T follicular helper cell (primary cell): Measurements from ENCODE around the gene HS3ST2.

ENCODE experiments used
- DNase-seq: peaks from one replicate; pipeline ENCODE4 v3.0.0-alpha.2; 2020; ENCODE audit warnings: low read depth
- total RNA-seq, 2 experiments: gene quantifications; one replicate each; lab custom pipeline; 2026; lab: John Stamatoyannopoulos, UW

The HS3ST2 gene
- 0 reads per million in 2 experiments for total RNA-seq

DNA sequence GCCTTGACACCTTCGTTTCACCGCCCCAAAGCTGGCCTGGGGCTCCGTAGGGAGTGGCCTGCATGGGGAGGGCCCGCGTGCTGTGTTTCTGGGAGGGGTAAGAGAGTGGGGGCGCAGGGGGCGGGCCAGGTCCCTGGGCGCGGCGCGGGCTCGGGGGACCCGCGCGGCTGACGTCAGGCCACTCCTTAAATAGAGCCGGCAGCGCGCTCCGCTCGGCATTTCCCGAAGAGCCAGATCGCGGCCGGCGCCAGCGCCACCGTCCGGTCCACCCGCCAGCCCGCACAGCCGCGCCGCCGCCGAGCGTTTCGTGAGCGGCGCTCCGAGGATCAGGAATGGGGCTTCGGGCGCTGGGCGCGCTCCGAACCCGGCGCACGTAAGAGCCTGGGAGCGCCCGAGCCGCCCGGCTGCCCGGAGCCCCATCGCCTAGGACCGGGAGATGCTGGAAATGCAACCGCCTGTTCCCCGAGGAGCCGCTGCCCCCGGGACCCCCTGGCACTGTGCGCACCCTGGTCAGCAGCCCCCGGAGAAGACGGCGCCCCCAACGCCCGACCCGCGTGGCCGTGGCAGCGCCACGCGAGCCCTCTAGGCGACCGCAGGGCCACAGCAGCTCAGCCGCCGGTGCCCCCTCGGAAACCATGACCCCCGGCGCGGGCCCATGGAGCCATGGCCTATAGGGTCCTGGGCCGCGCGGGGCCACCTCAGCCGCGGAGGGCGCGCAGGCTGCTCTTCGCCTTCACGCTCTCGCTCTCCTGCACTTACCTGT lies at the start of gene HS3ST2:
HS3ST2 (plus strand) TSS at position 215 of the 763 bp plus-strand sequence; CDS start at position 664, 449 bp downstream.
- DNase-seq = no peak

DNA sequence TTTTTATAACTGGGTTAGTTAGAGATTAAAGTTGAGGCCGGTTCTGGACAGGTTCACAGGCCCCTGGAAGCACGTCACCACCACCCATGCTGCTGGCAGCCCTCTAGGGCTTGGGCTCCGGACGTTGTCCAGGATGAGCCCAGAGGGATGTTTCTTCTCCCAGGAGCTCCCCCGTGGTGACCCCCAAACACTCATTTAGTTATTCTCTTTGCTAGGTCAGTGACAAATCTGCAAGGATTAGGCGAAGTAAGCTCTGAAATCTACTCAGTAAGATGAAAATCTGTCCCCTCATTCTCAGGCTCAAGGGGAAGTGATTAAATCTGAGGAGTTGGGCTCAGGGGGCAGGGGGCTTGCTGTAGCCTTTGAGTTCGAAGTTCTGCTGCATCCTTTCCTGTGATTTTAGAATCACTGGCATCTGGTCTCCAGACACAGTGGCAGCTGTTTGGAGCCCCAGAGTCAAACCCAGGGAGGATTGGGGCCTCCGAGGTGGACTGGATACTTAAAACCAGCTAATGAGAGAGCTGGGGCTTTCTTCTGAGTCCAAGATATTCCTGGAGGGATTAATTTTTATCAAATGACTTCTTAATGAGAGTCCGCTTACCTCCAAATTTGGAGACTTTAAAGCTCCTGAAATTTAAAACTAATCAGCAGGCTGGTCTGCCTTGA lies 49.2 kb upstream of the HS3ST2 start:
- no peak for DNase-seq

DNA sequence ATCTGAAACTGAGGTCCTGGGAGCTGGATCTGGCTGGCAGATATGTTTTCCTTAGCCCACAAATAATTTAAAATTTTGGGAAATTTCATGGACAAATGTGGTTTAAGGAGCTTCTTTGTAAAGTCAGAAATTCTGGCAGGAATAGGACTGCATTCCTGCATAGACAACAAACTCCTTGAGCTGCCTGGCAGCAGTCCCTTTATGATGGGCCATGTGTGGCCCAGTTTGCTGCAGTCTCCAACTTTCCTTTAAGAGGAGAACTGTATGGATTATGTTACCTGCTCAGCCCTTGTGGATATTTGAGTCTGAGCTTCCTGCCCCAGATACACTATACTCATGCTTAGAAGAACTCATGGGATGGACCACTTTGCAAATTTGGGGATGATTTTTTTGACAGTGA lies 48.5 kb upstream of the HS3ST2 start:
- DNase-seq = no peak

DNA sequence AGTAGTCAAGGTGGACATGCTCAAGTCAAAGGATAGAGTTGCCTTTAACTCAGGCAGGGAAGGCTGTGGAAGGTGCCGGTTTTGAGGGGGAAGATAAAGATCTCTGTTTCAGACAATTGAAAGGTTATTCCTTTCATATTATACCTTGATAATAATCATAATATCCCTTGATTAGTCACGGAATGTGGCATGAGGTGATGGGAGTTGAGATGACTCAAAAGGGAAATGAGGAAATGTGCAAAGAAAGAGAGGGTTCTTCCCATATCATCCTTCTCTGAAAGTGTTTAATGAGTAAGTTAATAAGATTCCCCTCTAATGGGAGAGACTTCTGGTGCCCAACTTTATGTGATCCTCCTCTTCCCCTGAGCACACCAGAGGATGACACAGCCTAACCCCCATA lies 43.1 kb upstream of the HS3ST2 start:
- no peak for DNase-seq

DNA sequence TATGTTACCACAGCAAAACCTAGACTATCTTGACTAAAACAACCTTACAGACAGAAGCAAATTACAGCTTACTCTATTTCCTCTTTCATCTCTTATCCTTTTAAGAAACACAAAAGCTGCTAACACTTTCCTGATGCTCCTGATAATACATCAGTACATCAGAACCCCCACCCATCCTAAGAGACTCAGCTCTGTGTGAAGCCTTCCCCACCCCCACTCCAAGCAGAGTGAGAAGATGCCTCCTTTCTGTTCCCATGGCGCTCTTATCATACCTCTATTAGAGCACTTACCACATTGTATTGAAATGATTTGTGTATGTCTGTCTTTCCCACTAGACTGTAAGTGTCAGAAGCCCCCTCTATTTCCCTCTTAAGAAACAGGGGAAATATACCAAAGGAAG lies 42.4 kb upstream of the HS3ST2 start:
- no peak for DNase-seq

DNA sequence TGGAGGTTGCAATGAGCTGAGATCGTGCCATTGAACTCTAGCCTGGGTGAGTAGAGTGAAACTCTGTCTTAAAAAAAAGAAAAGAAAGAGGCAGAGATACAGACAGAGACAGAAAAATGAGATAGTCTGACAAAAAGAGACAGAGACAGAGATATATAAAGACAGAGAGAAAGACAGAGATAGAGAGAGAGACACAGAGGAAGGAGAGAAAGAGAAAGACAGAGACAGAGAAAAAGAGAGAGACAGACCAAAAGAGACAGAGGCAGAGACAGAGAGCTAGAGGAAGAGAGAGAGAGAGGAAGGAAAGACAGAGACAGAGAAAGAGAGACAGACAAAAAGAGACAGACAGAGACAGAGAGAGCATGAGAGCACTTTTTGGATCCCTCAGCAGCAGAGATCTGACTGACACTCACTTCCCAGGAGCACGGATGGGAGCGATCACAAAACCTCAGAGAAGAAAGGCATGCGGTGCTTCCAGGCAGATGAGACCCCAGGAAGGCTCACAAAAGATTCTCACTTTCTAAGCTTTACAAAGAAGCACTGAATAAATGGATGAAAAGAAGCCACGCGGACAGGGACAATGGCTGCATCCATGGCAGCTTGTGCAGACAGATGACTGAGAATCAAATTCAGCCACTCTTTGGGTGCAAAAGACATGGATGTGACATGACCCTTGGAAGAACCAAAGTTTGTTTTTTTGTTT lies 38.6 kb upstream of the HS3ST2 start:
- no peak for DNase-seq

DNA sequence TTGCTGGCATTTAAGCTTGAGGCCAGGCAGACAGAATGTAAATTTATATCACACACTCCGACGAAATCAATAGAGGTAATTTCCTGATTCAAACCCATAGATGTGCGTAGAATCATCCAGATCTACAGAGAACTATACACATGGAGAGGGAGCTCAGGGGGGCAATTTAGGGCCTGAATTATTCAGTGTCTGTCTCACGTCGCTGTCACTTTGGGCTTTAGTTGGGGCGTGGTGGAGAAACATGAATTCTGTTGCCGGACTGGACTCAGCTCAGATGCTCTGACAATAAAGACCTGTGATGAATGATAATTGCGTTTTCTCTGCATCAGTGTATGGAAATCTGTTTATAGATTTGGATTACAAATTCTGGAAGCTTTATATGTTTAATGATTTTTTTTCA lies 32.5 kb upstream of the HS3ST2 start:
- DNase-seq = no peak

DNA sequence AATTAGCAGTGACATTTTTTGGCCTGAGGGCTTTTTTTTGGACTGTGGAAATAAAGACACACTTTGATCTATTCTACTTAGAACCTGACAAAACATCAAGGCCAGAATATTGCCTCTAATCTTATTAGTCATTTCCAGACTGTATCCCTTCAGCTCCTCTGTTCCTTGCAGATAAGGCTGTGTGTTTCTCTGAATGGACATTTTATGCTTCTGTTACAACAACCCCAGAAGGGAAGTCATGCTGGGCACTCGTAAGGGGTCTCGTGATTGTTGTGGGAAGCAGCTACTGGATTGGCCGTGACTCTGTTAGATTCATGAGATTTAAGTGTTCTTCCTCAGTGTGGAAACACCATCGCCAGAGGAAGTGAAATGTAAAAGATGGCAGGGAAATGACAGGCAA lies 31.6 kb upstream of the HS3ST2 start:
- no peak for DNase-seq

DNA sequence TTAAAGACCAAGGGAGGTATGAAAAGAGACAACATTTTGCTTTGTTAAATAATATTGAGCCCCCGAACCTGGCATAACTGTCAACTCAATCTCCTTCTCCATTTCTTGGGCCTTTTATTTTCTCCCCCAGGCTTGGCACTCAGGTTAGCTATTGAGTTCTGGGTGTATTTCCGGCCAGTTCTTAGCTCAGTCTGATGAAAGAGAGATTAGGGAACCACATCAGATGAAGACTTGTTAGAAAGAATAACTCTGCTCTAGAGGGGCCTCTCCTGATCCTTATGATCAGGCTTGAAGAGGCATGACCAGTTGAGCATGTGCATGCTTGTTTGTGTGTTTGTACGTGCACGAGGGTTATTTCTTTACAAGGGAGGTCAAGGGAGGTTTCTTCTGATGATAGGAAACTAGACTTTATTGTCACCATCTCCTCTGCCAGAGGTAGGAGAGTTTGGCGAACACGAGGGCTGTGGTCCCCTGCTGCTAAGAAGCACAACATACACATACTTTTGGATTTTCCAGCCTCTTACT lies 29.2 kb upstream of the HS3ST2 start:
- no peak for DNase-seq

DNA sequence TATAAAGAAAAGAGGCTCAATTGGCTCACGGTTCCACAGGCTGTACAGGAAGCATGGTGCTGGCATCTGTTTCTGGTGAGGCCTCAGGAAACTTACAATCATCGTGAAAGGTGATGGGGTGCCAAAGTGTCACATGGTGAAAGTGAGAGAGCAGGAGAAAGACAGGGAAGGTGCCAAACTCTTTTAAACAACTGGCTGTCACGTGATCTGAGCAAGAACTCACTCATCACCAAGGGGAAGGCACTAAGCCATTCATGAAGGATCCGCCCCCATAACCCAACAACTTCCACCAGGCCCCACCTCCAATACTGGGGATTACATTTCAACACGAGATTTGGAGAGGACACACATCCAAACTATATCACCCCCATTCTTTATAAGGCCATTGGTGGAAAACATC lies 28.4 kb upstream of the HS3ST2 start:
- DNase-seq = no peak

DNA sequence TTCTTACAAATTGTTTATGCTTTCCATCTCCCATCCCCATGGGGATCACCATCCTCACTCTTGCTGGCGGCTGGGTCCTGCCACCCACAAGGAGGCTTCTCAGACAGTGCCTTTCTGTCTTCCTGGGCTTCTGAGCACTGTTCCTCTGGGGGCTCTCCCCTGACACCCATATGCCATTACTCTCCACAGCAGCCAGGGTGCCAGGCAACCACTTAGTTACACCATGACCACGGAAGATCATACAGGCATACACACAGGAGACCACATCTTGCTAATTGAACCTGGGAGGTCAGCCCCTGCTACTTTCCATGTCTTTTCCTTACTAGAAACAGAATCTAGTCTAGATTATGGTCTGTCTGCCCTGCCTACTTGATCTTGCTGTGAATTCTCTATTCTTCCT lies 27.7 kb upstream of the HS3ST2 start:
- DNase-seq = no peak

DNA sequence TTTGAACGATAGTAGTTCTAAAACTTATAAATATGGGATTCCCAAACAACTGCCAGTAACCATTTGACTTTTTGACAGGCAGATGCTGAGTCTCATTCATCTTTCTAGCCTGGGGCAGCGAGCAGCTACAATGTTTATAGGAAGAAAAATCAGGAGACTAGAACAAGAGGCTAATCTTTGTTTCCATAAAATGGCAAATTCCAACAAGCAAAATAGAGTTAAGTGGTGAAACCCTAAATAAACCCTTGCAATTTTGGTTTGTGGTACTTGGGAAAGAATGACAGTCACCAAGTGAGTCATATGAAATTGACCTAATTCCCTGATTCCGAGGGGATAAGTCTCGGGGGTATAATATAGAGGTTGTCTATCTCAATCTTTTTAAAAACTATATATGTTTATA lies 27.3 kb upstream of the HS3ST2 start:
- DNase-seq = no peak

DNA sequence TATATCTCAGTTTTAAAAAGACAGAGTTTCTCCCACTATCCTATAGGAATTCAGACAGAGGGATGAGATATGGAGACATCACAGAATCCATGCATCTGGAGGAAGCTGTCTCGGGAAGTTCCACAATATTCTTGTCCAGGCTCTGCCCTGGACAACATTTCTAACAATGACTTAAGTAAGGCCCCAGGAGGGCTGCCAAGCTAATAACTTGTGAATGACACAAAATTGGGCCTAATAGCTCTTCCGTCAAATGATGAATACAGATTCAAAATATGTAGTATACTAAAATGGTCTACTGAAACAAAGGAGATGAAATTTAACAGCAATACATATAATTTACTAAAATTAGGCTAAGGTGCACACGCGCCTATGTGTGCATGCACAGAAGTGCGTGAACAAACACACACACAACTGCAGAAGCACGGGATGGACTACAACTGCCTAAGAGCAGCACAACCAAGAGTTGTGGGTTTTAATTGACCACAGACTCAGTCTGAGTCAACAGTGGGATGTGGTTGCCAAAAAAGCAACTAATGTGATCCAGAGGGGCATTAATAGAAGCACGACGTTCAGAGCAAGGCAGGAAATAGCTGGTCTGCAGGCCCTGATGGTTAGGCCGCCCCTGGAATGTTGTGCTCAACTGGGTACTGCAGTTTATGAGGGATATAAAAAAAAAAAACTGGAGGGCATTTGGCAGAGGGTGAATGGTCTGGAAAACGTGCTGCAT lies 26.3 kb upstream of the HS3ST2 start:
- no peak for DNase-seq

DNA sequence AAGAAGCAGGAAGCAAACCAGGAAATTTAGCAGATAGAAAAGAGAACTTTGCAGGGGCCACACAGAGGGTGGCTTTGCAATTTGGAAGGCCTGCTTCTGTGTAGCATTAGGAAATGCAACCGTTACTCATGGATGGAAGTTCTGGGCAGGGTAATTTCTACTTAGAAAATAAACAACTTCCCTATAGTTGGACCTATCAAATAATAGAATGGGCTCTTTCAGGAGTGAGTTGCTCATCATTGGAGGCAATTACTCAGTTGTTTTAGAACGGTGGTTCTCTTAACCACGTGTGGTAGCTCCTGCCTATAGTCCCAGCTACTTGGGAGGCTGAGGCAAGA lies 25.8 kb upstream of the HS3ST2 start:
- DNase-seq = no peak

DNA sequence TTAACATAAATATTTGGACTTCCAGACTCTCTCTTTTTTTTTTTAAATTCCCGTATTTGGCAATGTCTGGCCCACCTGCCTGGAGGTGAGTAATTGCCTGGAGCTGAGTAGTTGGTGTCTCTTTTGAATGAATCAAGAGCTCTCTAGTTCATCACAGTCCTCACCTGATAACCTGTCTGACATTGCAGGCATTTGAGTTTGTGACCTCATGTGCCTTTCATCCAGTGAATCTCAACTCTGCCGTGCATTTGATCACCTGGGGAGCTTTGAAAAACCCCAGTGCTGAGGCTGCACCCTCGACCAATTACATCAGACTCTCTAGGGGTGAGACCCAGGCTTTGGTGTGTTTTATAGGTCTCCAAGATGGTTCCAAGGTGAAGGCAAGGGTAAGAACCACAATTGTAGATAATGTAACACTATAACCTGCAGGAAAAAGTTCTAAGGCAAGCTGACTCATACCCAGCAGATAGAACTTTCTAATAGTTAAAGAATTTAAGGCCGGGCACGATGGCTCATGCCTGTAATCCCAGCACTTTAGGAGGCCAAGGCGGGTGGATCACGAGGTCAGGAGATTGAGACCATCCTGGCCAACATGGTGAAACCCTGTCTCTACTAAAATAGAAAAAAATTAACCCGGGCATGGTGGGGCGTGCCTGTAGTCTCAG lies 24.5 kb upstream of the HS3ST2 start:
- no peak for DNase-seq

DNA sequence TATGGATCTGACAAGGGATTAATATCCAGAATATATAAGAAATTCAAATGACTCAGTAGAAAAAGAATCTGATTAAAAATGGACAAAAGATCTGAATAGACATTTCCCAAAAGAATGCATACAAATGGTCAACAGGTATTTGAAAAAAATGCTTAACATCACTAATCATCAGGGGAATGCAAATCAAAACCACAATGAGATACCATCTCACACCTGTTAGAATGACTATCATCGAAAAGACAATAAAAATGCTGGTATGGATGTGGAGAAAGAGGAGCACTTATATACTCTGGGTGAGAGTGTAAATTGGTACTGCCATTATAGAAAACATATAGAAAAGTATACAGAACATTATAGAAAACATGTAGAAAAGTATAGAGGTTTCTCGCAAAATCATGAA lies 16.4 kb upstream of the HS3ST2 start:
- DNase-seq = no peak

DNA sequence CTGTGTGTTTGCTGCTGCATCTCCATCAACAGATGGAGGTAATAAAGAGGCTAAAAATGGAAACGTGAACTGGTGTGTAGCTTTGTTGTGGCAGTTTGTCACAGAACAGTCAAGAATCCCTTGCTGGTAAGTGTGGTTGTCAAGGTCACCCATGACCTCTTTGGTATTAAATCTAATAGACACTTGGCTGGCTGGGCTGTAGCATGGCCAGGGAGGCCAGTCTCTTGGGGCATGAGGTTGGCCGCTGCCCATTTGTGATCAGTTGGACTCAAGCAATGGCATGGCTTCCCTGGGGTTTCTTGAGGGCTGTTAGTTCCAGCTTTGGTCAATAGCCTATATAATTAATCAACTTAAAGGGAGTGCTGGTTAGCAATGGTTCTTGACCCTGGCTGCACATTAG lies 14.8 kb upstream of the HS3ST2 start:
- DNase-seq = no peak

DNA sequence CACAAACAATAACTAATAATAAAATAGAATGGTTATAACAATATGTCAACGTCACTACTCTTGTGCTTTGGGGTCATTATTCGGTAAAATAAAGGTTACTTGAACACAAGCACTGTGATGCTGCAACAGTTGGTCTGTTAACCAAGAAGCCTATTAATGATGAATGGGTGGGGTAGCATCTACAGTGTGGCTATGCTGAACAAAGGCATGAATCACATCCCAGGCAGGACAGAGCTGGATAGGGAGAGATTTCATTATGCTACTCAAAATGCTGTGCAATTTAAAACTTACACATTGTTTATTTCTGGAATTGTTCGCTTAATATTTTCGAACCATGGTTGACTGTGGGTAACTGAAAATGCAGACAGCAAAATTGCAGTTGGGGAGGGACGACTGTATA lies 9.1 kb upstream of the HS3ST2 start:
- no peak for DNase-seq

DNA sequence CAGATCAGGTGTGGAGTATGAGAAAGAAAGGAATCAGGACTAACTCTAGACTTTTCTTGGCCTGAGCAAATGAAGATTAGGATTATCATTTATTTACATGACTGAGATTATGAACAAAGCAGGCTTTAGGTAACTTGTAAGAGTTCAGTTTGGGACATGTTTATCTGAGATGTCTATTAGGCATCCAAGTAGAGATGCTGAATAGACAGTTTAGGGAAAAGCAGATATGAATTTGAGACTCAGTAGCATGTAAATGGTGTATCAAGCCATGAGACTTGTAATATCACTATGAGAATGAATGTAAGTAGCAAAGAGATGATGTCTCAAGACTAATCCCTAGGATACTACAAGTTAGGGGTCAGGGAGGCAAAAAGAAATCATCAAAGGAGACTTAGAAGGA lies 8.6 kb upstream of the HS3ST2 start:
- DNase-seq = no peak

DNA sequence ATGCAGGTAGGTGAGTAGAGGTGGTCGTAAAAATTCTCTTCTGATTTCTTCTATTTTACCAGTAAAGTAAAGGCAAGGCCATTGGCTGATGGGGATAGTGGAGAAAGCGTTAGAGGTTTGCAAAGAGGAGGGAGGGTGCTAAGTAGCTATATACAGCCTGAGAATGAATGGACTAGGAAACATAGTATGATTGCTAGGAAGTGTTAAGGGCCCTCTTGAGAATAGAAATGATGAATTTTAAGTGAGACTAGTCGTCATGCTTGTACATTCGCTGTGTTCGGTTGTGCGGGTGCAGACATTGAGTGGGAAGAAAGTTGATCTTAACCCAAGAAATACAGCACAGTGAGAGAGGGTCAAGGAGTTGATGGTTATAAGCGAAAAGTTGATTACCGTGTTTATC lies 7.2 kb upstream of the HS3ST2 start:
- no peak for DNase-seq

DNA sequence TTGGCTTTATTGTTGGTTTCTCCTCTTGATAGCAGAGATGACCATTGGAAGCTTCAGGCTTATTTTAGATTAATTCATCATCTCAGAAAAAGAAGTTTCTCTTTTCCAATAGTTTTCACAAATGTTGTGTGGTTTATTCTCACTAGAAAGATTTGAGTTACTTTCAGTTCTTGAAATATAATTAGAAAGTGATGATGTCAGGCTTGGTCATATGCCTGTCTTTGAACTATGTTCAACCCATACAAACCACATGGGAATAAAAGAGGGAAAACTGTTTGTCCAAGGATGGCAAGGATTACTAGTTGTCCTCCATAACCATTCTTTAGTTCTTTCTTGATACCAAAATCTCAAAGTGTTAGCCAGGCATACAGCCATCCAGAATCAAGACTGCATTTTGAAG lies 3.7 kb upstream of the HS3ST2 start:
- no peak for DNase-seq
